D721Med (cell line): Measurements from ENCODE around the gene PRKCD.
"Not testable (repeated sequence)": the region's sequence is repeated elsewhere in the genome, so short reads cannot be mapped to it uniquely, and the experiment has no call there.

Experiments
- DNase-seq: peaks from one replicate; pipeline ENCODE4 v3.0.0; 2011; ENCODE audit warnings: low spot score; ENCODE audit not compliant: insufficient read length
- FAIRE-seq: peaks from 2 replicates; lab custom pipeline; 2011; peaks lifted over from hg19 to GRCh38; lab: Jason Lieb, UNC
- TF ChIP-seq, protein P1 (sequence below): IDR thresholded peaks from 2 replicates; pipeline ENCODE4 v1.5.1; 2012; ENCODE audit warnings: mild to moderate bottlenecking, control low read depth; ENCODE audit not compliant: insufficient read depth; ENCODE audit errors: missing control alignments

The PRKCD gene

DNA sequence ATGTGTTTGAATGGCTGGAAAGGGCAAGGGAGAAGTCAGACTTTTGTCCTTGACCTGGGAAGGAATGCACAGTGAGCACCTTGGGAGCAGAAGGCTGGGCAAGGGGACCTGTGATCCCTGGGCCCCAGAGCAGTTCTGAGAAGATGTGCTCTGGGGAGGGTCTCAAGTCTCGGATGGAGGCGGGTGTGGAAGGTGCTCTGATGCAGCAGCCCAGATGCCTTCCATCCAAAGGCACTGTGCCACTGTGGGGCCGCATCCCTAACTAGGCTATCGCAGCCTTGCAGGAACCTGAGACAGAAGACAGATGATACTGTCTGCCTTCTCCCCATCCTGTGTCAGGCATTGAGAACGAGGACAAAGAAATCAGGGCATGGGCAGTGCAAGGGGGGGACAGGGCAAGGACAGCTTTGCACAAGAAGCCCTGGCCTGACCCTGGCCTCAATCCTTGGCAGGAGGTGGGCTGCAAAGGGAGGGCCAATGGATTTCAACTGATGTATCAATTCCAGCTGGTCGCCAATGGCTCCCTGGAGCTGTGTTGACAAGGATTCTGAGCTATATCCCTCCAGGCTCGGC is 14.6 kb upstream of the PRKCD start:
- FAIRE-seq (no peak), DNase-seq (no peak)
- TF ChIP-seq, protein P1, sequence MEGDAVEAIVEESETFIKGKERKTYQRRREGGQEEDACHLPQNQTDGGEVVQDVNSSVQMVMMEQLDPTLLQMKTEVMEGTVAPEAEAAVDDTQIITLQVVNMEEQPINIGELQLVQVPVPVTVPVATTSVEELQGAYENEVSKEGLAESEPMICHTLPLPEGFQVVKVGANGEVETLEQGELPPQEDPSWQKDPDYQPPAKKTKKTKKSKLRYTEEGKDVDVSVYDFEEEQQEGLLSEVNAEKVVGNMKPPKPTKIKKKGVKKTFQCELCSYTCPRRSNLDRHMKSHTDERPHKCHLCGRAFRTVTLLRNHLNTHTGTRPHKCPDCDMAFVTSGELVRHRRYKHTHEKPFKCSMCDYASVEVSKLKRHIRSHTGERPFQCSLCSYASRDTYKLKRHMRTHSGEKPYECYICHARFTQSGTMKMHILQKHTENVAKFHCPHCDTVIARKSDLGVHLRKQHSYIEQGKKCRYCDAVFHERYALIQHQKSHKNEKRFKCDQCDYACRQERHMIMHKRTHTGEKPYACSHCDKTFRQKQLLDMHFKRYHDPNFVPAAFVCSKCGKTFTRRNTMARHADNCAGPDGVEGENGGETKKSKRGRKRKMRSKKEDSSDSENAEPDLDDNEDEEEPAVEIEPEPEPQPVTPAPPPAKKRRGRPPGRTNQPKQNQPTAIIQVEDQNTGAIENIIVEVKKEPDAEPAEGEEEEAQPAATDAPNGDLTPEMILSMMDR: no peak

DNA sequence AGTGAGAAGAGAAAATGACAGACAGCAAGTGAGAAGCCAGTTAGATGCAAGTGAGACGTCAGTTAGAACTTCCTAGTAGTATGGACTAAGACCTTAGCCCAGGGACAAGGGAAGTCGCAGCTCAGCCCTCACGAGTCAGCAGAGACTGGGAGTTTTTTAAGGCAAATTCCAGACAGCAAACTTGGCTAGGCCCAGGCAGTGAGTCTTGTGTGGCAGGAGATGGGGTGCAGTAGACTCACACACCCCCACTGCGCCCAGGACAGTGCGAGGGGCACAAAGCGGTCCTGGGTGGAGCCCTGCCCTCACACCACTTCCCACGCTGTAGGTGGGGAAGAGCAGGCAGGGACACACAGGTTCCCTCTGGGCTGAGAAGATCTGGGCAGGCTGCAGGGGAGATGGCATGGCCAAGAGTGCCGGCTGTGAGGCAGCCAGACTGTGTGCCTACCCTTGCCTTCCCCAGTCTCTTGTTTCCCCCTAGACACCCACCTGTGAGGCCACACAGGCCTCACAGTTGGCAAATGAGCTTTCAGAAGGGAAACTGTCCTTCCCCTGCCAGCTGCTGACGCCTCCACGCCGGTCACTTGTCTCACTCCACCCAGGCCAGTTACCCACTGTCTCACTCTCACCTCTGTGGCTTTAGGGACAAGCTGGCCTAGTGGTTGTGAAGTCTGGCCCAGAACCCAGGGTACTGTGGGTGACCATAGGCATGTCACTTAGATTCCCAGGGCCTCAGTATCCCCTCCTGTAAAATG is 13.7 kb upstream of the PRKCD start:
- DNase-seq: no peak
- TF ChIP-seq, protein P1: no peak
- no peak for FAIRE-seq

DNA sequence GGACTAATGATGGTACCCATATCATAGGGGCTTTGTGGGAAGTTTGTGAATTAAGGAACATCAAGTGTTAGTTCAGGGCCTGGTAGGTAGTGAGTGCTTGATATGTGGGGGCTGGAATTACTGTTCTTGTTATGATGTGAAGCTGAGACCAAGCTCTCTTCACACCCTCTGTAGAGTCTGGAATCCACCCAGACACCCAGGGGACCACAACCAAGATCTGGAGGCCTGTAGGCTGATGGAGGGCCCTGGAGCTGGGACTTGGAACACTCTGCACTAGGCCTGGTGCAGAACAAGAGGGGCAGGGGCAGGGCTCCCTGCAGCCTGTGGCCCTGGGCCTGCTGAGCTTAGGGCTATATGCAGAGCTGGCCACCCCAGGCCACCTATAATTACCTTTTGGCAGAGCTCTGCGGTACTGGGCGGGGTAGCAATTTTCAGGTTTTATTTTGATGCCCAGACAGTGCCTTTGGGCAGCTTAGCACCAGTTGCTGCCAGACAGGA is 13.1 kb upstream of the PRKCD start:
- TF ChIP-seq, protein P1: no peak
- no peak for DNase-seq
- FAIRE-seq: no peak

DNA sequence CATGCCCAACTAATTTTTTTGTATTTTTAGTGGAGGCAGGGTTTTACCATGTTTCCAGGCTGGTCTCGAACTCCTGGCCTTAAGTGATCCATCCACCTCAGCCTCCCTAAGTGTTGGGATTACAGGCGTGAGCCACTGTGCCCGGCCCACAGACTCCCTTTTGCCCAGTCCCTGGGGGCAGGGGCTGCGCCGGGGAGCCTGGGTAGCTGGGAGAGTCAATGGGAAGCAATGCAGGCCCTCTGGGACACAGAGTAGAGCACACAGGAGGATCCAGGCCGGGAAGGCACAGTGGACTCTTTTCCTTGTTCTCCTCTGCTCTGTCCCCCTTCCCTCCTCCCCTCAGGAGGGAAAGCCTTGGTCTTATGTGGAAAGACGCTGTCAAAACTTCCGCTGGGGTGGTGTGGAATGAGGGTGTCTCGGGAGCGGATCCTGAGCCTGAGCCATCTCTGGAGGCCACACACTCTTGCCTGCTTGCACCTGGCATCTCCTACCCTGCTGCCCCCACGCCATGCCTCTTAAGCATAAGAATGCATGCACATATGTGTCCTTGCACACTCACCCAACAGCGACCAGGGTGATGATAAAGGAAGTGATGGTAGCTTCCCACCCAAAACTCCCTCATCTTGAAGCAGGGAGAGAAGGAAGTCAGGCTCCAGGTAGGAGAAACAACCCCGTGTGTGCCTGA is 11.9 kb upstream of the PRKCD start:
- TF ChIP-seq, protein P1: no peak
- DNase-seq (no peak), FAIRE-seq (no peak)

DNA sequence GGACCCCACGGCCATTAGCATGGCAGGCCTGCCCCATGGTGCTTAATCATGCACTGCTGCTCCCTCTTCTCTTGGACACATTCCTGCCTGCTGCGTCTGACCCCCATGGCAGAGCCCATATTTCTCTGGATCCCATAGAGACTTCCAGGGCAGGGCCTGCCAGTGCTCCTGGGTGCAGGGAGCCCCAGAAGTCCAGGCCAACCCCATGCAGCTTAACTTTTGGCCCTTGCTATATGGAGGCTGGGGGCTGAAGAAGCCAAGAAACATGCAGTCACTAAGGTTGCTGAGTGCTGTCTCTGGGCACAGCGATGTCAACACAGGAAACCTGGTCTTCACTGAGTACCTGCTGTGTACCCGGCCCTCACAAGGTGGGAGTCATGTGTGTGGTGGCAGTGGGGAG is 11.3 kb upstream of the PRKCD start:
- no peak for DNase-seq
- TF ChIP-seq, protein P1: no peak
- no peak for FAIRE-seq

DNA sequence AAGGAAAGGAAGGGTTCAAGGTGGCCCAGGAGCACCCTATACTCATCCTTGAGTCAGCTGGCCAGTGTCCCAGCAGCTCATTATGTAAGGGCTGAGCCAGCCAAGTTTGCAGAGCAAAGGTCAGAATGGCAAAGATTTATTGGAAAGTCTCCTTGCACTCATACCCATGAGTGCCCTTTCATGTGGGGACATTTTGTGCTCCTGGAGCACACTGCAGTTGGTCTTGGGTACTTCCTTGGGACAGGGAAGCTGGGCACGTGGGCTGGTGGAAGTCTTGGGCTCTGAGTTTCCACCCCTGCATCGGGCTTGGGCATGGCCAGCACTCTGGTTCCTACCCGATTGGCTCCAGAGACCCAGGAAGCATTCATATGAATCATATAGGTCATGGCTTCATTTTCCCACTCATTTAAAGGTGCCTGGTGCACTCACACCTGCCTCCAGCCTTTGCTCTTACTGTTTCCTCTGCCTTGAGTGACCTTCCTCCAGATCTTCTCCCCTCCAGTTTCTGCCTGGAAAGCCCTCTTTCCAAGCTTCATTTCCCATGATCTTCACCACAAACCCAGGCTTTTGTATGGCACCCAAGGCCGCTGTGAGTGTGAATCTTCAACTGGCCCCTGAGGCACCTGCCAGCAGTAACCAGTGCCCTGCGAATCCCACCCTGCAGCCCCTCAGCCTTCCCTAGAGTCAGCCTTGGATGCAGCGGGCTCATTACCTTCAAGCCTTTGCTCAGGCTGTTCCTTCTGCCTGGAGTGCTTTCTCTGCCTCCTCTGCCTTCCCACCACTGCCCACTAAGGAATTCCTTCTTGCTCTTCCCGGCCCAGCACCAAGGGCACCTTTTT is 10.5 kb upstream of the PRKCD start:
- TF ChIP-seq, protein P1: no peak
- no peak for FAIRE-seq
- no peak for DNase-seq

DNA sequence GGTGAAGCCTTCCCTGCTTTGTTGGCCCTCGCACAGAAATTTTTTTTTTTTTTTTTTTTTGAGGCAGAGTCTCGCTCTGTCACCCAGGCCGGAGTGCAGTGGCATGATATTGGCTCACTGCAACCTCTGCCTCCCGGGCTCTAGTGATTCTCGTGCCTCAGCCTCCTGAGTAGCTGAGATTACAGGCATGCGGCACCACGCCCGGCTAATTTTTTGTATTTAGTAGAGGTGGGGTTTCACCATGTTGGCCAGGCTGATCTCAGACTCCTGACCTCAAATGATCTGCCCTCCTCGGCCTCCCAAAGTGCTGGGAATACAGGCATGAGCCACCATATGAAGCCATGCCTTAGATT is 9.9 kb upstream of the PRKCD start:
- DNase-seq, FAIRE-seq: not testable (repeated sequence)
